GM18909 (cell line): ENCODE measurements around the gene SMCP.

Source experiments
- ATAC-seq: cut with Tn5 transposase; IDR thresholded peaks from one replicate; pipeline ENCODE4 v1.9.1; 2021; ENCODE audit warnings: mild to moderate bottlenecking; ENCODE audit not compliant: unreplicated experiment, poor library complexity

The SMCP gene

GRCh38 chr1:152878042-152878441, at the start of gene SMCP:
Gene SMCP (plus strand): TSS chr1:152878322. CDS start chr1:152884423, 6,101 bp downstream.
- no peak for ATAC-seq

- ATAC-seq = no peak
These were observed 41.3 kb upstream of the SMCP start for GRCh38 chr1:152836870-152837269.

GRCh38 chr1:152842556-152842955, 35.6 kb upstream of the SMCP start, which contains the start of gene LCE6A:
Gene LCE6A (plus strand): TSS chr1:152842856. CDS start chr1:152843521, 665 bp downstream.
- no peak for ATAC-seq

GRCh38 chr1:152855661-152856060, 22.5 kb upstream of the SMCP start:
- ATAC-seq = no peak

GRCh38 chr1:152858062-152858461, 20.1 kb upstream of the SMCP start:
- ATAC-seq = no peak

- ATAC-seq = no peak
These were observed 18.4 kb upstream of the SMCP start, which contains the start of gene LCE7A for GRCh38 chr1:152859696-152860095. Gene LCE7A (plus strand): TSS chr1:152859996. CDS start chr1:152860698, 702 bp downstream.

- no peak for ATAC-seq
These were observed 18.0 kb upstream of the SMCP start for GRCh38 chr1:152860129-152860528.

- no peak for ATAC-seq
These were observed 16.7 kb upstream of the SMCP start for GRCh38 chr1:152861374-152861773.

GRCh38 chr1:152864443-152864842, 13.7 kb upstream of the SMCP start:
- no peak for ATAC-seq

- ATAC-seq = no peak
These were observed 11.8 kb upstream of the SMCP start for GRCh38 chr1:152866321-152866720.

- ATAC-seq = no peak
These were observed 8.2 kb upstream of the SMCP start for GRCh38 chr1:152869808-152870419.

- no peak for ATAC-seq
These were observed 7.0 kb upstream of the SMCP start for GRCh38 chr1:152870831-152871730.

- no peak for ATAC-seq
These were observed 6.4 kb upstream of the SMCP start for GRCh38 chr1:152871731-152872126.

- no peak for ATAC-seq
These were observed 4.6 kb upstream of the SMCP start for GRCh38 chr1:152873495-152873894.

GRCh38 chr1:152876827-152877226, 1.3 kb upstream of the SMCP start:
- no peak for ATAC-seq

GRCh38 chr1:152879559-152880198, 1.6 kb downstream of the SMCP start:
- ATAC-seq = no peak

GRCh38 chr1:152880316-152880715, 2.2 kb downstream of the SMCP start:
- ATAC-seq = no peak

- ATAC-seq = no peak
These were observed 2.8 kb downstream of the SMCP start for GRCh38 chr1:152880907-152881306.

- no peak for ATAC-seq
These were observed 6.0 kb downstream of the SMCP start for GRCh38 chr1:152884085-152884484.

- ATAC-seq = no peak
These were observed 6.4 kb downstream of the SMCP start for GRCh38 chr1:152884506-152884905.
